ENCODE measurements around the gene FLT3.

The FLT3 gene

DNA sequence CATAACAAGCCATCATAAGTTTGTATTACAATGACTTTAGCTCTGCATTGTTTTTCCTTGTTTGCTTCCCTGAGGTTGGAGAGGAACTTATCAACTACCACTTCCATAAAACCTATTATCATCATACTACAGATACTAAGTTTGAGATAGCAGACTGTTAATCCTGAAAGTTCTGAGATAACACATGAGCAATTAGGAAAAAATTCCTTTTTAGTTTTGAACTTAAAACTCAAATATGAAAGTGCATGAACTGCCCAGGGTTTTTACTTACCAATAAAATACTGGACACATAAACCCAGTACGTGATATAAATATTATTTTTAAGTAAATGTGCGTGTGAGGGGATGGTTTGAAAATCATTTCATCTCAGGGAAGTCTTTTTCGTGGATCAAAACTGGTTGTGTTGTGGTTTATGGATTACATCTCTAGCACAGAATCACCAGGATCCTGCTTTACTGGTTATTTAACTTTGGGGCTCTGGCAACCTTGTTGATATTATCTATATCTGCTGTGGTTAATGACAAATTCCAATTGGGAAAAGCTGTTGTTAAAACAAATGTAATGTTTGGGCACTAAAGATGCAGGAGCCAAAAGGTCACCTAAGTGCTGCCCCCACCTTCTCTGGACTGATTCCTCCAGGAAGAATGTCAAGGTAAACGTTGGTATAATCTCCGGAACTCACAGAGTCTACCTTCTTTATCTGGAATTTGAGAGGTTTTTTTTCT is 143.6 kb downstream of the FLT3 start:
- DNase-seq: no peak

GRCh38 chr13:27955014-27955591 is 145.3 kb downstream of the FLT3 start:
- DNase-seq: no peak

DNA sequence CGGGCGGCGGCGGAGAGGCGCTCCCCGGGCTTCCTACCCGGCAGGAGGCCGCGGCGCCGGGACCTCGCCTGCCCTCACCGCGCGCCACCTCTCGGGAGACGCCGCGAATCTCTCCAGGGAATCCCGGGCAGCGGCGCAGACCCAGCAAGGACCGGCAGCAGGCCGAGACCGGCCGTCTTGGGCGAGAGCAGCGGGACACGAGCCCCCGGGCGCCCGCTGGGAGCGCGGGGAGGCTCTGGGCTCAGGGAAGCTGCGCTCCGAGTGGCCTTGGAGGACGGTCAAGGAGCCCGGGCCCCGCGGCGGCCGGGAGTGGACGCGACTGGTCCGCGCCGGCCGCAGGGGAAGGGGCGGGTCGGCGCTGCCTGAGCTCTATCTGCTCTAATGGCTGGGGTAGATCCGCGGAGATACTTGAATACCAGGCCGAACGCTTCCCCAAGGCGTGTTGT is 145.9 kb downstream of the FLT3 start:
- no peak for DNase-seq

GRCh38 chr13:27953676-27954405 is 146.5 kb downstream of the FLT3 start:
- DNase-seq: peak; percentile 78 to 82

All from AML-193 (cell line).